OCI-LY7 (cell line): ENCODE measurements around the gene CCNB3. TPM values are rescaled to one million over a fixed set of nuclear protein-coding genes. Genes with fewer than 3 reads are reported as not detected.

Experiments
- BruUV-seq: library from RNA; stranded (reverse); fragments of 400-500 nt; replicated peaks from 2 replicates; lab custom pipeline; 2021; lab: Mats Ljungman, UMichigan
- CTCF ChIA-PET: fragments of 300-600 bp; sonication (Branson Sonifier 250); formaldehyde crosslinking; loops from one replicate; lab custom pipeline; 2022; ENCODE audit warnings: antibody characterized with exemption; ENCODE audit not compliant: unreplicated experiment; lab: Charles Lee
- POLR2A ChIA-PET: fragments of 300-600 bp; sonication (Branson Sonifier 250); formaldehyde crosslinking; loops from one replicate; lab custom pipeline; 2022; ENCODE audit warnings: antibody characterized with exemption; lab: Charles Lee
- DNase-seq: peaks from one replicate; pipeline ENCODE4 v3.0.0-alpha.2; 2015; ENCODE audit warnings: low spot score
- H2AFZ ChIP-seq: fragments of 200-600 bp; sonication (generic), shearing (Covaris generic); 2 replicates; pipeline ENCODE4 v1.6.1; 2014; ENCODE audit warnings: mild to moderate bottlenecking, antibody characterized with exemption, low read length, moderate library complexity
- H3K27ac ChIP-seq: fragments of 200-600 bp; sonication (generic); 2 replicates; pipeline ENCODE4 v1.5.1; 2014; ENCODE audit warnings: mixed run types, low read depth, mild to moderate bottlenecking, moderate library complexity, low read length, inconsistent platforms; ENCODE audit not compliant: poor library complexity, severe bottlenecking
- H3K36me3 ChIP-seq: fragments of 200-600 bp; sonication (generic); 2 replicates; pipeline ENCODE4 v1.6.1; 2014; ENCODE audit warnings: mild to moderate bottlenecking, antibody characterized with exemption, low read length, moderate library complexity, mixed read lengths; ENCODE audit not compliant: insufficient read depth
- H3K4me1 ChIP-seq: fragments of 200-600 bp; sonication (generic); 2 replicates; pipeline ENCODE4 v1.5.1; 2014; ENCODE audit warnings: mild to moderate bottlenecking, low read length; ENCODE audit not compliant: insufficient read depth, poor library complexity, severe bottlenecking
- H3K4me2 ChIP-seq: fragments of 200-600 bp; sonication (generic); 2 replicates; pipeline ENCODE4 v1.6.1; 2014; ENCODE audit warnings: mild to moderate bottlenecking, low read length
- H3K4me3 ChIP-seq: fragments of 200-600 bp; sonication (generic); 2 replicates; pipeline ENCODE4 v1.5.1; 2014; ENCODE audit warnings: mild to moderate bottlenecking, low read depth, low read length; ENCODE audit not compliant: poor library complexity, severe bottlenecking
- H3K79me2 ChIP-seq: fragments of 200-600 bp; sonication (generic); 2 replicates; pipeline ENCODE4 v1.6.1; 2016; ENCODE audit warnings: low read depth, mild to moderate bottlenecking, low read length, moderate library complexity, mixed read lengths; ENCODE audit not compliant: insufficient read depth
- H3K9me2 ChIP-seq: fragments of 200-600 bp; sonication (generic); 2 replicates; pipeline ENCODE4 v1.6.1; 2016; ENCODE audit warnings: mild to moderate bottlenecking, low read length, mixed read lengths; ENCODE audit not compliant: insufficient read depth
- H3K9me3 ChIP-seq: fragments of 200-600 bp; sonication (generic); 2 replicates; pipeline ENCODE4 v1.6.1; 2014; ENCODE audit warnings: mild to moderate bottlenecking, mixed run types, low read length, mixed read lengths
- H4K20me1 ChIP-seq: fragments of 200-600 bp; sonication (generic); 2 replicates; pipeline ENCODE4 v1.6.1; 2014; ENCODE audit warnings: mild to moderate bottlenecking, antibody characterized with exemption, low read length, moderate library complexity, mixed read lengths; ENCODE audit not compliant: insufficient read depth
- EZH2phosphoT487 ChIP-seq: fragments of 200-600 bp; sonication (generic); IDR thresholded peaks from 2 replicates; pipeline ENCODE4 v1.6.1; 2018; ENCODE audit warnings: low read depth, borderline replicate concordance, mild to moderate bottlenecking, mixed run types, antibody characterized with exemption, low read length, moderate library complexity, mixed read lengths
- intact Hi-C: fragments of 100-400 bp; cut with micrococcal nuclease; formaldehyde crosslinking; loops from one replicate; pipeline ENCODE4 v1.10.0; 2022; ENCODE audit not compliant: unreplicated experiment
- total RNA-seq, 2 experiments: library from RNA; depleted of rRNA in 1 of 2; stranded (reverse); fragments of >200 nt in 1 of 2; shearing (Covaris generic) in 1 of 2; gene quantifications; 2 replicates each; pipeline ENCODE4 v1.2.3, GENCODE V29; 2014 to 2022
- TF ChIP-seq, protein P1 (sequence below): fragments of 200-600 bp; sonication (generic); conservative IDR thresholded peaks from 2 replicates; pipeline ENCODE4 v1.5.1; 2014; ENCODE audit warnings: mild to moderate bottlenecking, antibody characterized with exemption, low read length, moderate library complexity, mixed read lengths

The CCNB3 gene
- total RNA-seq, 2 experiments from 2014 or later = 2.0 to 2.7 TPM

DNA sequence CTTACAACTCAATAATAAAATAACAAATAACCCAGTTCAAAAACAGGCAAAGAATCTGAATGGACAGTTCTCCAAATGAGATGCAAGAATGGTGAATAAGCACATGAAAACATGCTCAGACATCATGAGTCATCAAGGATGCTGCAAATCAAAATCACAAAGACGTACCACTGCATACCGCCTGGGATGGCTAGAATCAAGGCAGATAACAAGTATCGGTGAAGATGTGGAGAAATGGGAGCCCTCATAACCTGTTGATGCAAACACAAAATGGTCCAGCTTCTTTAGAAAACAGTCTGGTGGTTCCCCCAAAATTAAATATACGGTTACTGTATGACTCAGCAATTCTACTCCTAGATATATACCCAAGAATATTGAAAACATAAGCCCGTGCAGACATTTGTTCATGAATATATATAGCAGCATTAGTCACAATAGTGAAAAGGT, 36.3 kb upstream of the CCNB3 start:
- no peaks in the 10 kb centered on the region for H3K9me3 ChIP-seq
- BruUV-seq = no TSS peak
- POLR2A ChIA-PET = no interaction called here

DNA sequence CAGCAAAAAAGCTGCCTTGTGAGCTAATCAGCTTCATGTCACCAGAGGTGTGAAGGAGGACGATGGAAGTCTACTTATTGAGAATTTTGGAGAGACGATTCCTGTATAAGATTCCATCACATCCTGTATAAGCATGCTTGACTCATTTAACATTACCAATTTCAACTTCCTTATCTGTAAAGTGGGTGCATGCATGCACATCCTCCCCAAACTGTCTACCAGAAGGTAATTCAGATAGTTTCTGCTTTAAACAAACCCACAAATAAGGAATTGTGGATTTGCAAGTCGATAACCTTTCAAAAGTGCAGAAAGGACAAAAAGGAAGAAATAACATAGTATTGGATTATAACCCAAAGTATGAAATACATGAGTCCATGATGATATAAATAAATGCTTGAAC, 34.8 kb upstream of the CCNB3 start:
- Histone ChIP-seq H2AFZ (no peak overlapping the region), H3K79me2 (no peaks in the 10 kb centered on the region), H3K4me3 (no peak overlapping the region), H3K9me3 (no peaks in the 10 kb centered on the region), H4K20me1 (no peaks in the 10 kb centered on the region), H3K4me1 (no peaks in the 10 kb centered on the region), H3K9me2 (no peaks in the 10 kb centered on the region), H3K27ac (no peak overlapping the region), H3K36me3 (no peaks in the 10 kb centered on the region), H3K4me2 (no peak overlapping the region)
- BruUV-seq = no TSS peak
- TF ChIP-seq EZH2phosphoT487 = no peak
- TF ChIP-seq, protein P1, sequence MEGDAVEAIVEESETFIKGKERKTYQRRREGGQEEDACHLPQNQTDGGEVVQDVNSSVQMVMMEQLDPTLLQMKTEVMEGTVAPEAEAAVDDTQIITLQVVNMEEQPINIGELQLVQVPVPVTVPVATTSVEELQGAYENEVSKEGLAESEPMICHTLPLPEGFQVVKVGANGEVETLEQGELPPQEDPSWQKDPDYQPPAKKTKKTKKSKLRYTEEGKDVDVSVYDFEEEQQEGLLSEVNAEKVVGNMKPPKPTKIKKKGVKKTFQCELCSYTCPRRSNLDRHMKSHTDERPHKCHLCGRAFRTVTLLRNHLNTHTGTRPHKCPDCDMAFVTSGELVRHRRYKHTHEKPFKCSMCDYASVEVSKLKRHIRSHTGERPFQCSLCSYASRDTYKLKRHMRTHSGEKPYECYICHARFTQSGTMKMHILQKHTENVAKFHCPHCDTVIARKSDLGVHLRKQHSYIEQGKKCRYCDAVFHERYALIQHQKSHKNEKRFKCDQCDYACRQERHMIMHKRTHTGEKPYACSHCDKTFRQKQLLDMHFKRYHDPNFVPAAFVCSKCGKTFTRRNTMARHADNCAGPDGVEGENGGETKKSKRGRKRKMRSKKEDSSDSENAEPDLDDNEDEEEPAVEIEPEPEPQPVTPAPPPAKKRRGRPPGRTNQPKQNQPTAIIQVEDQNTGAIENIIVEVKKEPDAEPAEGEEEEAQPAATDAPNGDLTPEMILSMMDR = no peak
- no peak for DNase-seq
- POLR2A ChIA-PET = no interaction called here
- CTCF ChIA-PET = no interaction called here
- intact Hi-C loops = no loop called here

More for the DNA sequence above, 36.3 kb upstream of the CCNB3 start:
- Histone ChIP-seq H3K4me1 (no peaks in the 10 kb centered on the region), H3K36me3 (no peaks in the 10 kb centered on the region), H3K27ac (no peak overlapping the region), H3K79me2 (no peaks in the 10 kb centered on the region), H3K4me2 (no peak overlapping the region), H3K9me2 (no peaks in the 10 kb centered on the region), H4K20me1 (no peaks in the 10 kb centered on the region), H3K4me3 (no peak overlapping the region), H2AFZ (no peak overlapping the region)
- intact Hi-C loops = no loop called here
- no peak for DNase-seq
- TF ChIP-seq, protein P1 = no peak
- TF ChIP-seq EZH2phosphoT487 = no peak
- CTCF ChIA-PET = no interaction called here

DNA sequence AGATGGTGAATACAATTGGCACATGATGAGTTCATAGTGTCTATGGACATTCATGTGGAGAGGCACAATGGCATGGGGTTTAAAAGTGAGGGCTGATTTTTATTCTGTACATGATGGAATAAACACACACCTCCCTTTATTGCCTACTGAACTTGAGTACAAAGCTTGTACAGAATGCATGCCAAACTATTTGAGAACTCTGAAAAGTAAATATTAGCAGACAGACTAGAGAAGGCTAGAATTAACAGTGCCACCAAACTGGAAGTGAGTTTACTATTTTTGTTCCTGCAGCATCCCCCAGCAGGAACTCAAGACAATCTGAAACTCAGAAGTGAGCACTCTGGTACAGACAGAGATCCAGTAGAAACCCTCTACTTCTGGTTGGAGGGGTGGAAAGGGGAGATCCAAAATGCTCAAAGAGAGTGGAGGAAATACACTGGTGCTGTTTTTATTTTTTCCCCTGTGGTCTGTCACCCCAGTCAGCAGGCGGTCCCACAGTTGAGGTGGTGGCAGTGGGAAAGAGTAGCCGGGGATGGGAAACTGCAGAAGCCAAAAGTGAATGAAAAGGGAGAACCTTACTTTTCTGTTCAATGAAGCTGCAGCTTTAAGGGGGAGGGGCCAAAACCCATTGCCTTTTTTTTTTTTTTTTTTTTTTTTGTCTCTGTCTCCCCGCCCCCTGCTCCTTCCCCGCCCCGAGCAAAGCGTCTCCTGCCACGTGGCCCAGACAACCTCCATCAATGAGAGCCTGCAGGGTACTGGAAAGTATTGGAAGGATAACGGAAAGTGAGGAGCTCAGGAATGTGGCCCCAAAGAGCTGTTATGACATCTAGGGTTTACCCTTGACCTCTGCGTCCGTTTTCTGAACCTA, 24.3 kb upstream of the CCNB3 start:
- intact Hi-C loops = no loop called here
- BruUV-seq = no TSS peak
- no peak for TF ChIP-seq EZH2phosphoT487
- TF ChIP-seq, protein P1 = no peak
- H3K9me2 ChIP-seq = no peaks in the 10 kb centered on the region
- H3K79me2 ChIP-seq = no peaks in the 10 kb centered on the region
- no peaks in the 10 kb centered on the region for H3K36me3 ChIP-seq
- DNase-seq = peak; percentile 63
- no peaks in the 10 kb centered on the region for H4K20me1 ChIP-seq
- H3K27ac ChIP-seq = peak overlapping the region; percentile 34
- H3K9me3 ChIP-seq = no peaks in the 10 kb centered on the region
- CTCF ChIA-PET = no interaction called here
- POLR2A ChIA-PET = interaction anchor here (0.7 to 0.9 kb wide), 2 partner anchors 12 to 258 kb away, joined by 4 read pairs; partner anchors contain the start of gene CLCN5
- H3K4me3 ChIP-seq = peak overlapping the region; percentile 8
- H2AFZ ChIP-seq = peak overlapping the region; percentile 82; the same call in 1 of the 2 replicates
- peaks cover 12% of the 10 kb centered on the region for H3K4me1 ChIP-seq
- H3K4me2 ChIP-seq = peak overlapping the region; percentile 36
